Stimulated activated CD8-positive, alpha-beta memory T cell treated with anti-CD3 and anti-CD28 coated beads, Interleukin-4, amount 100 ng/mL, for 1 hour (primary cell): Measurements from ENCODE around the gene CKAP2L.

Source experiments
- DNase-seq, 2 donors: peaks; one replicate each; pipeline ENCODE4 v3.0.0-alpha.2; 2020; ENCODE audit warnings: low read depth in 2 of 2, low spot score in 1 of 2

CKAP2L gene

GRCh38 chr2:112762276-112762675 is 2.1 kb downstream of the CKAP2L start:
- DNase-seq, result no peak

GRCh38 chr2:112760149-112760548 is 4.3 kb downstream of the CKAP2L start:
- no peak for DNase-seq

GRCh38 chr2:112758711-112759110 is 5.7 kb downstream of the CKAP2L start:
- no peak for DNase-seq

GRCh38 chr2:112757265-112757664 is 7.1 kb downstream of the CKAP2L start:
- no peak for DNase-seq

GRCh38 chr2:112756207-112756606 is 8.2 kb downstream of the CKAP2L start:
- DNase-seq, result no peak

GRCh38 chr2:112755444-112755843 is 9.0 kb downstream of the CKAP2L start:
- DNase-seq, result no peak

- DNase-seq, result no peak
Observed at GRCh38 chr2:112754564-112754963, 9.8 kb downstream of the CKAP2L start.

- no peak for DNase-seq
Observed at GRCh38 chr2:112752667-112753066, 11.7 kb downstream of the CKAP2L start.

- DNase-seq, result no peak
Observed at GRCh38 chr2:112751451-112752197, 12.8 kb downstream of the CKAP2L start.

- DNase-seq, result no peak
Observed at GRCh38 chr2:112750560-112750843, 13.9 kb downstream of the CKAP2L start.

- DNase-seq, result peak; percentile 45 to 64
Observed at GRCh38 chr2:112749755-112750559, 14.5 kb downstream of the CKAP2L start.

GRCh38 chr2:112740527-112740926 is 23.9 kb downstream of the CKAP2L start:
- DNase-seq, result no peak

GRCh38 chr2:112737542-112738232 is 26.7 kb downstream of the CKAP2L start:
- no peak for DNase-seq

- DNase-seq, result no peak
Observed at GRCh38 chr2:112733871-112734270, 30.5 kb downstream of the CKAP2L start.

- no peak for DNase-seq
Observed at GRCh38 chr2:112733456-112733855, 31.0 kb downstream of the CKAP2L start.

- DNase-seq, result no peak
Observed at GRCh38 chr2:112731479-112731878, 32.9 kb downstream of the CKAP2L start.

GRCh38 chr2:112730791-112731190 is 33.6 kb downstream of the CKAP2L start:
- DNase-seq, result no peak

GRCh38 chr2:112730216-112730615 is 34.2 kb downstream of the CKAP2L start:
- no peak for DNase-seq

- no peak for DNase-seq
Observed at GRCh38 chr2:112728378-112729175, 35.8 kb downstream of the CKAP2L start.

GRCh38 chr2:112728029-112728362 is 36.4 kb downstream of the CKAP2L start:
- no peak for DNase-seq

GRCh38 chr2:112727276-112728028 is 37.0 kb downstream of the CKAP2L start:
- DNase-seq, result no peak
